ENCODE results near the gene PAN2.

DNA sequence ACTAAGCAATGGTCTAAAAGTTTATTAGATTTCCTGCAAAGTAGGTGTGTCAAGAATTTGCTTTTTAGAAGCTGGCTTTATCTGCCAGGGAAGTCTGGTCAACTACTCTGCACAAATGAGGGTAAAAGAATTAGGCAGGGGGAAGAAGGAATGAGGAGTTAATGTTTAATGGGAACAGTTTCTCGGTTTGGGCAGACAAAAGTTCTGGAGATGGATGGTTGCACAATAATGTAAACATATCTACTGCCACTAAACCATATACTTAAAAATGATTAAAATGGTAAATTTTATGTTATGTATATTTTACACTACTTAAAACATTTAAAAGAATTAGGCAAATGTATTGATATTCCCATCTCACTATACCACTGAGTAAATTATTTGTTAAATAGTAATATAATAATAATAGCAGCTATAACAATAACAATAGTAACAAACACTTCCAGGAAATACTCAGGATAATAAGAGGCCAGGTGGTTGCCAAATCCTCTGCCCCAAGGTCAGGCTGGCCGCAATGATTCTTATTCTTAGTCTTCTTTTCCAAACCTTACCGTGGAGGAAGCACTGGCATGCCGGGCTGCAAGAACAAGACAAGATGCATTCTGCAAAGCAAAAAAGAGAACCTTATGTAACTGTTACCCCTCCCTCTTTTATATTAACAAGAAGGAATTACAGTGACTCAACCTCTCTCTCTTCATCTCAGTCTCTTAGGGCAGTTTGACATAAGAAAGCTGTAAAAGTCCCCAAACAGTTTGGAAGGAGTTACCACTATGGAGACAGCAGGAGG is 47.6 kb downstream of the PAN2 start:
- TF ChIP-seq, protein P1, sequence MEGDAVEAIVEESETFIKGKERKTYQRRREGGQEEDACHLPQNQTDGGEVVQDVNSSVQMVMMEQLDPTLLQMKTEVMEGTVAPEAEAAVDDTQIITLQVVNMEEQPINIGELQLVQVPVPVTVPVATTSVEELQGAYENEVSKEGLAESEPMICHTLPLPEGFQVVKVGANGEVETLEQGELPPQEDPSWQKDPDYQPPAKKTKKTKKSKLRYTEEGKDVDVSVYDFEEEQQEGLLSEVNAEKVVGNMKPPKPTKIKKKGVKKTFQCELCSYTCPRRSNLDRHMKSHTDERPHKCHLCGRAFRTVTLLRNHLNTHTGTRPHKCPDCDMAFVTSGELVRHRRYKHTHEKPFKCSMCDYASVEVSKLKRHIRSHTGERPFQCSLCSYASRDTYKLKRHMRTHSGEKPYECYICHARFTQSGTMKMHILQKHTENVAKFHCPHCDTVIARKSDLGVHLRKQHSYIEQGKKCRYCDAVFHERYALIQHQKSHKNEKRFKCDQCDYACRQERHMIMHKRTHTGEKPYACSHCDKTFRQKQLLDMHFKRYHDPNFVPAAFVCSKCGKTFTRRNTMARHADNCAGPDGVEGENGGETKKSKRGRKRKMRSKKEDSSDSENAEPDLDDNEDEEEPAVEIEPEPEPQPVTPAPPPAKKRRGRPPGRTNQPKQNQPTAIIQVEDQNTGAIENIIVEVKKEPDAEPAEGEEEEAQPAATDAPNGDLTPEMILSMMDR (IDR thresholded peaks at IDR 0.05), result no peak
- no peak for TF ChIP-seq EP300 (IDR thresholded peaks at IDR 0.05)
- no peak for TF ChIP-seq POLR2AphosphoS5 (IDR thresholded peaks at IDR 0.05)
- no peak for TF ChIP-seq POLR2A (IDR thresholded peaks at IDR 0.05)
